ENCODE results near the gene EMP2.
A peak's percentile ranks its signal among the peaks of the same experiment; 100 is the strongest.

Gene EMP2

GRCh38 chr16:10619271-10619849, 39.0 kb upstream of the EMP2 start:
- TF ChIP-seq POU2F2 (IDR thresholded peaks at IDR 0.05; ENCODE audit: low read depth, low read length): peak; percentile 10; the same call in 1 of the 2 replicates
- no peak for TF ChIP-seq POLR2A (IDR thresholded peaks at IDR 0.05; ENCODE audit: low read depth, low read length)
- FAIRE-seq: no peak
- no peak for DNase-seq (ENCODE audit: insufficient read length, low spot score)

- no peak for FAIRE-seq
- no peak for DNase-seq (ENCODE audit: insufficient read length, low spot score)
- TF ChIP-seq POLR2AphosphoS5 (IDR thresholded peaks at IDR 0.05; ENCODE audit: low read depth, low read length) (no peak), TAF1 (IDR thresholded peaks at IDR 0.05; ENCODE audit: low read depth, low read length) (no peak), POLR2A (IDR thresholded peaks at IDR 0.05; ENCODE audit: low read depth, low read length) (no peak), POU2F2 (IDR thresholded peaks at IDR 0.05; ENCODE audit: low read depth, low read length) (no peak), SPI1 (IDR thresholded peaks at IDR 0.05; ENCODE audit: low read depth, low read length) (no peak), PAX5 (IDR thresholded peaks at IDR 0.05; ENCODE audit: insufficient read depth, low read length, severe bottlenecking) (no peak)
These were observed 38.4 kb upstream of the EMP2 start for GRCh38 chr16:10618710-10619209.

GRCh38 chr16:10617662-10618420, 37.4 kb upstream of the EMP2 start:
- FAIRE-seq (no peak), DNase-seq (ENCODE audit: insufficient read length, low spot score) (no peak)
- no peak for TF ChIP-seq POLR2A (IDR thresholded peaks at IDR 0.05; ENCODE audit: low read depth, low read length)

GRCh38 chr16:10616756-10617640, 36.6 kb upstream of the EMP2 start:
- no peak for TF ChIP-seq POLR2AphosphoS5 (IDR thresholded peaks at IDR 0.05; ENCODE audit: low read depth, low read length)
- TF ChIP-seq SPI1 (IDR thresholded peaks at IDR 0.05; ENCODE audit: low read depth, low read length): no peak
- no peak for DNase-seq (ENCODE audit: insufficient read length, low spot score)
- no peak for FAIRE-seq

GRCh38 chr16:10616419-10616755, 36.0 kb upstream of the EMP2 start:
- no peak for DNase-seq (ENCODE audit: insufficient read length, low spot score)
- TF ChIP-seq POLR2AphosphoS5 (IDR thresholded peaks at IDR 0.05; ENCODE audit: low read depth, low read length): no peak
- no peak for TF ChIP-seq POLR2A (IDR thresholded peaks at IDR 0.05; ENCODE audit: low read depth, low read length)
- no peak for TF ChIP-seq TAF1 (IDR thresholded peaks at IDR 0.05; ENCODE audit: low read depth, low read length)
- TF ChIP-seq POU2F2 (IDR thresholded peaks at IDR 0.05; ENCODE audit: low read depth, low read length): no peak

GRCh38 chr16:10614685-10615084, 34.3 kb upstream of the EMP2 start:
- FAIRE-seq: no peak
- no peak for TF ChIP-seq POU2F2 (IDR thresholded peaks at IDR 0.05; ENCODE audit: low read depth, low read length)
- TF ChIP-seq PAX5 (IDR thresholded peaks at IDR 0.05; ENCODE audit: insufficient read depth, low read length, severe bottlenecking): no peak
- TF ChIP-seq POLR2AphosphoS5 (IDR thresholded peaks at IDR 0.05; ENCODE audit: low read depth, low read length): no peak
- no peak for TF ChIP-seq TAF1 (IDR thresholded peaks at IDR 0.05; ENCODE audit: low read depth, low read length)
- DNase-seq (ENCODE audit: insufficient read length, low spot score): no peak

More at GRCh38 chr16:10616419-10616755, 36.0 kb upstream of the EMP2 start:
- FAIRE-seq: no peak

GRCh38 chr16:10613785-10614485, 33.5 kb upstream of the EMP2 start:
- TF ChIP-seq POU2F2 (IDR thresholded peaks at IDR 0.05; ENCODE audit: low read depth, low read length) (no peak), POLR2A (IDR thresholded peaks at IDR 0.05; ENCODE audit: low read depth, low read length) (no peak), SPI1 (IDR thresholded peaks at IDR 0.05; ENCODE audit: low read depth, low read length) (peak; percentile 72)
- DNase-seq (ENCODE audit: insufficient read length, low spot score) (no peak), FAIRE-seq (peak; percentile 23)

GRCh38 chr16:10612649-10613179, 32.3 kb upstream of the EMP2 start:
- DNase-seq (ENCODE audit: insufficient read length, low spot score) (no peak), FAIRE-seq (no peak)
- TF ChIP-seq PAX5 (IDR thresholded peaks at IDR 0.05; ENCODE audit: insufficient read depth, low read length, severe bottlenecking) (no peak), SPI1 (IDR thresholded peaks at IDR 0.05; ENCODE audit: low read depth, low read length) (no peak), POLR2A (IDR thresholded peaks at IDR 0.05; ENCODE audit: low read depth, low read length) (no peak), POU2F2 (IDR thresholded peaks at IDR 0.05; ENCODE audit: low read depth, low read length) (no peak), TAF1 (IDR thresholded peaks at IDR 0.05; ENCODE audit: low read depth, low read length) (no peak), POLR2AphosphoS5 (IDR thresholded peaks at IDR 0.05; ENCODE audit: low read depth, low read length) (no peak)

GRCh38 chr16:10611825-10612342, 31.5 kb upstream of the EMP2 start:
- TF ChIP-seq PAX5 (IDR thresholded peaks at IDR 0.05; ENCODE audit: insufficient read depth, low read length, severe bottlenecking) (no peak), SPI1 (IDR thresholded peaks at IDR 0.05; ENCODE audit: low read depth, low read length) (no peak), POU2F2 (IDR thresholded peaks at IDR 0.05; ENCODE audit: low read depth, low read length) (no peak), POLR2A (IDR thresholded peaks at IDR 0.05; ENCODE audit: low read depth, low read length) (no peak), POLR2AphosphoS5 (IDR thresholded peaks at IDR 0.05; ENCODE audit: low read depth, low read length) (no peak), TAF1 (IDR thresholded peaks at IDR 0.05; ENCODE audit: low read depth, low read length) (no peak)
- no peak for FAIRE-seq

More at GRCh38 chr16:10611825-10612342, 31.5 kb upstream of the EMP2 start:
- no peak for DNase-seq (ENCODE audit: insufficient read length, low spot score)
